ENCODE data around the gene CCDC6.

DNA sequence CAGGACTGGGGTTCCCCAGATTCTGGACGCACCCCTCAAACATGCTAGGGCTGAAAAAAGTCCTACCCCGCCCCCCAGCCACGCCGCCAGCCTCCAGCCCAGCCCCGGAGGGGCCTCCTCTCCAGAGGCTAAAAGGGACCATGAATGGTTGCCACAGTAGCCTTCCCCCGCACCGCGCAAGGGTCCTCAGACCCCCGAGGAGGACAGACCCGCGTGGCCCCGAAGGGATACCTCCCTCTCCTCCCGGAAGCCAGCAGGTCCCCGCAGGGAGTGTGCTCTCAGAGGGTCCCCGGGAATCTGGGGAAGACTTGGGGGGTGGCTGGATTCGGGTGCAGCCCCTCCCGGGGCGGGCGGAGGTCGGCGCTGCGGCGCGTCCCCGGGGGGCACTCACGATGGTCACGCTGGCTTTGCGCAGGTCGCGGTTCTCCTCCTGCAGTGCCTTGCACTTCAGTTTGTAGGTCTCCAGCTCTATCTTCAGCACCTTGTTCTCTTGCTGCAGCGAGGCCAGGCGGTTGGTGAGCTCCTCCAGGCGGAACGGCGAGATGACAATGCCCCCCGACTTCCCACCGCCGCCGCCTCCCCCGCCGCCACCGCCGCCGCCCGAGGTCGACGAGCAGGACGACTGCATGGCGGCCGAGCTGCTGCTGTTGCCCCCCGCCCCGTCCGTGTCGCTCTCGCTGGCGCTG is 482 bp downstream of the CCDC6 start:
- TF ChIP-seq, protein P1, sequence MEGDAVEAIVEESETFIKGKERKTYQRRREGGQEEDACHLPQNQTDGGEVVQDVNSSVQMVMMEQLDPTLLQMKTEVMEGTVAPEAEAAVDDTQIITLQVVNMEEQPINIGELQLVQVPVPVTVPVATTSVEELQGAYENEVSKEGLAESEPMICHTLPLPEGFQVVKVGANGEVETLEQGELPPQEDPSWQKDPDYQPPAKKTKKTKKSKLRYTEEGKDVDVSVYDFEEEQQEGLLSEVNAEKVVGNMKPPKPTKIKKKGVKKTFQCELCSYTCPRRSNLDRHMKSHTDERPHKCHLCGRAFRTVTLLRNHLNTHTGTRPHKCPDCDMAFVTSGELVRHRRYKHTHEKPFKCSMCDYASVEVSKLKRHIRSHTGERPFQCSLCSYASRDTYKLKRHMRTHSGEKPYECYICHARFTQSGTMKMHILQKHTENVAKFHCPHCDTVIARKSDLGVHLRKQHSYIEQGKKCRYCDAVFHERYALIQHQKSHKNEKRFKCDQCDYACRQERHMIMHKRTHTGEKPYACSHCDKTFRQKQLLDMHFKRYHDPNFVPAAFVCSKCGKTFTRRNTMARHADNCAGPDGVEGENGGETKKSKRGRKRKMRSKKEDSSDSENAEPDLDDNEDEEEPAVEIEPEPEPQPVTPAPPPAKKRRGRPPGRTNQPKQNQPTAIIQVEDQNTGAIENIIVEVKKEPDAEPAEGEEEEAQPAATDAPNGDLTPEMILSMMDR (IDR thresholded peaks at IDR 0.05), result no peak
- TF ChIP-seq POLR2A (IDR thresholded peaks at IDR 0.05), result no peak

Data from suprapubic skin (tissue), 3 donors.